Kidney tubule cell (primary cell): ENCODE results near the gene RNF175.

Experiments
- DNase-seq: peaks from one replicate; pipeline ENCODE4 v3.0.0-alpha.2; 2018; ENCODE audit warnings: low spot score

Gene RNF175

GRCh38 chr4:153759407-153760316, at the start of gene RNF175:
RNF175 (minus strand) TSS chr4:153760024; CDS start chr4:153759862, 162 bp downstream.
- DNase-seq: no peak

- no peak for DNase-seq
Measured at GRCh38 chr4:153809307-153809706, 49.5 kb upstream of the RNF175 start.

- DNase-seq: no peak
Measured at GRCh38 chr4:153808175-153808574, 48.4 kb upstream of the RNF175 start.

GRCh38 chr4:153806073-153806472, 46.2 kb upstream of the RNF175 start:
- DNase-seq: no peak

GRCh38 chr4:153804722-153805121, 44.9 kb upstream of the RNF175 start:
- DNase-seq: no peak

- no peak for DNase-seq
Measured at GRCh38 chr4:153799694-153800074, 39.9 kb upstream of the RNF175 start.

- DNase-seq: no peak
Measured at GRCh38 chr4:153798901-153799693, 39.3 kb upstream of the RNF175 start.

GRCh38 chr4:153798420-153798819, 38.6 kb upstream of the RNF175 start:
- DNase-seq: no peak

GRCh38 chr4:153794006-153794405, 34.2 kb upstream of the RNF175 start:
- no peak for DNase-seq

GRCh38 chr4:153792618-153793247, 32.9 kb upstream of the RNF175 start:
- DNase-seq: no peak

- peak; percentile 70 for DNase-seq
Measured at GRCh38 chr4:153791746-153792617, 32.2 kb upstream of the RNF175 start.

GRCh38 chr4:153790962-153791551, 31.2 kb upstream of the RNF175 start:
- peak; percentile 35 for DNase-seq

GRCh38 chr4:153790500-153790865, 30.7 kb upstream of the RNF175 start:
- DNase-seq: no peak

- no peak for DNase-seq
Measured at GRCh38 chr4:153789741-153790499, 30.1 kb upstream of the RNF175 start.

- DNase-seq: no peak
Measured at GRCh38 chr4:153788413-153789276, 28.8 kb upstream of the RNF175 start, which contains the start of gene SFRP2. SFRP2 (minus strand) TSS chr4:153789083; CDS start chr4:153788835, 248 bp downstream.

- no peak for DNase-seq
Measured at GRCh38 chr4:153788051-153788412, 28.2 kb upstream of the RNF175 start.

GRCh38 chr4:153787575-153787974, 27.8 kb upstream of the RNF175 start:
- no peak for DNase-seq

GRCh38 chr4:153787061-153787560, 27.3 kb upstream of the RNF175 start:
- DNase-seq: no peak
